ENCODE data around the gene SELENOF.
"Not testable (repeated sequence)": the region's sequence is repeated elsewhere in the genome, so short reads cannot be mapped to it uniquely, and the experiment has no call there.

The SELENOF gene

GRCh38 chr1:86856196-86856595, 57.7 kb downstream of the SELENOF start:
- no peak for DNase-seq (ENCODE audit: low read depth)

- no peak for DNase-seq (ENCODE audit: low read depth)
Observed at GRCh38 chr1:86854352-86854751, 59.6 kb downstream of the SELENOF start.

- DNase-seq (ENCODE audit: low read depth) = no peak
Observed at GRCh38 chr1:86852782-86853408, 61.0 kb downstream of the SELENOF start.

GRCh38 chr1:86852289-86852688, 61.6 kb downstream of the SELENOF start:
- DNase-seq (ENCODE audit: low read depth) = no peak

- no peak for DNase-seq (ENCODE audit: low read depth)
Observed at GRCh38 chr1:86849756-86850155, 64.2 kb downstream of the SELENOF start.

- no peak for DNase-seq (ENCODE audit: low read depth)
Observed at GRCh38 chr1:86848654-86849053, 65.3 kb downstream of the SELENOF start.

- no peak for DNase-seq (ENCODE audit: low read depth)
Observed at GRCh38 chr1:86846164-86846647, 67.7 kb downstream of the SELENOF start.

GRCh38 chr1:86845514-86845913, 68.4 kb downstream of the SELENOF start:
- DNase-seq (ENCODE audit: low read depth) = no peak

GRCh38 chr1:86841116-86841515, 72.8 kb downstream of the SELENOF start:
- no peak for DNase-seq (ENCODE audit: low read depth)

- DNase-seq (ENCODE audit: low read depth) = peak; percentile 5
Observed at GRCh38 chr1:86833461-86834215, 80.3 kb downstream of the SELENOF start.

- no peak for DNase-seq (ENCODE audit: low read depth)
Observed at GRCh38 chr1:86832433-86832832, 81.5 kb downstream of the SELENOF start.

GRCh38 chr1:86829321-86829720, 84.6 kb downstream of the SELENOF start:
- no peak for DNase-seq (ENCODE audit: low read depth)

- DNase-seq (ENCODE audit: low read depth) = no peak
Observed at GRCh38 chr1:86828024-86828423, 85.9 kb downstream of the SELENOF start.

- no peak for DNase-seq (ENCODE audit: low read depth)
Observed at GRCh38 chr1:86826856-86827255, 87.1 kb downstream of the SELENOF start.

GRCh38 chr1:86825319-86825718, 88.6 kb downstream of the SELENOF start:
- no peak for DNase-seq (ENCODE audit: low read depth)

- no peak for DNase-seq (ENCODE audit: low read depth)
Observed at GRCh38 chr1:86823821-86824500, 90.0 kb downstream of the SELENOF start.

- no peak for DNase-seq (ENCODE audit: low read depth)
Observed at GRCh38 chr1:86823386-86823785, 90.5 kb downstream of the SELENOF start.

- DNase-seq (ENCODE audit: low read depth) = no peak
Observed at GRCh38 chr1:86822459-86822858, 91.5 kb downstream of the SELENOF start.

GRCh38 chr1:86821956-86822355, 92.0 kb downstream of the SELENOF start:
- DNase-seq (ENCODE audit: low read depth) = no peak

- DNase-seq (ENCODE audit: low read depth) = not testable (repeated sequence)
Observed at GRCh38 chr1:86819970-86820369, 94.0 kb downstream of the SELENOF start.

GRCh38 chr1:86817246-86817826, 96.6 kb downstream of the SELENOF start:
- not testable (repeated sequence) for DNase-seq (ENCODE audit: low read depth)

- DNase-seq (ENCODE audit: low read depth) = not testable (repeated sequence)
Observed at GRCh38 chr1:86814118-86814517, 99.8 kb downstream of the SELENOF start.

Measured in stimulated activated CD8-positive, alpha-beta memory T cell treated with anti-CD3 and anti-CD28 coated beads, Interleukin-12 subunit alpha, Interleukin-12 subunit beta, amount 100 ng/mL, for 4 hours (primary cell).